ENCODE data around the gene SLC45A1. TPM values are rescaled to one million over a fixed set of nuclear protein-coding genes. Genes with fewer than 3 reads are reported as not detected.
"Not testable (repeated sequence)": the region's sequence is repeated elsewhere in the genome, so short reads cannot be mapped to it uniquely, and the experiment has no call there.

Gene SLC45A1
- total and polyA plus RNA-seq, 2 donors = 0.09 to 1.4 TPM

DNA sequence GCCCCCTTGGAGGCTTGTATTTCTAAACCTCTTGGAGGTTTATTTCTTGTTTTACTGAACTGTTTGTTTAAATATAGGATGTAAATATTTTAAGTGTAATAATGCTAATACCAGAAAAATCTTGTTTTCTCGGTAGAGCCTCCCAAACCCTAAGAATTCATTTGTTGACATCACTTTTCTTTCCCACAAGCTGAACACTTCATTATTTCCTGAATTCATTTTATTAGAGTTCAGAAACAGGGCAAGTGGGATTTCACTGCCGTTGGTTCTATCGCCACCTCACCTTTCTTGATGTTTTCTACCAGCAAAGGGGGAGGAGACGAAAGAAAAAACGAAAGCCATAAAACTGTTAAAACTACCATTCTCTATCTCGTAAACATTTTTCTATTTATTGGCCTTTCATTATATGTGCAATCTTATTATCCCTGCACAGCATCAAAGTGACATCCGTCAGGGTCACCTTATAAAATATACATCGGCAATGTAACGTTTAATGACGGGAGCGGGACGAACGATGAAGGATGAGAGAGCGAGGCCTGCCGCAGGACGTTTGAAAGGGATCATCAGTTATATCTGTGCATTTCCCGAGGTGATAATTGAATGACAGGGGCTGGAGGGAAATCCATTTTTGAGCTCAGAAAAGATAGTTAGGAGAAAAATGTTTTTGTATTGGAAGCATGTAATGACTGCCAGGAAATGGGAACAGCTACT is 59.5 kb downstream of the SLC45A1 start:
- H3K4me1 ChIP-seq (ENCODE audit: control insufficient read depth in 2 of 2, insufficient read depth in 2 of 2, low read length in 2 of 2) = peaks cover 3 to 47% of the 10 kb centered on the region in 2 donors
- WGBS = 97% methylated on average over 17 of the region's 17 CpGs

DNA sequence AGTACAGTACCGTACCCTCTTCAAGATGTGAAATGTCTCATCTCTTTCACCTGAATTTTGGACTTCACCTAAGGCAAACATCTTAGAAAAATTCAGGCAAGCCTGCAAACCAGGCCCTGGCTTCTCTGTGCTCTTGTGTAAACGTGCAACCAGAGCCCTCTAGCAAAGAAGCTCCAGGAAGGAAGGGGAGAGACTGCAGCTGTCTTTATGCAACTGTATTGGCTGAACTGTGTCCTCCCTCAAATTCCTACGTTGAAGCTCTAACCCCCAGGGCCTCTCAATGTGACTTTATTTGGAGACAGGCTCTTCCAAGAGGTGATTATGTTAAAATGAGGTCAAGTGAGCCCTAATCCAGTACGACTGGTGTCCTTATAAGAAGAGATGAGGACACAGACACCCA is 60.3 kb downstream of the SLC45A1 start:
- Histone ChIP-seq H3K27ac (ENCODE audit: low read depth in 1 of 2, low read length in 1 of 2) (peak overlapping the region in 1 of 2 donors; percentile 14), H3K9me3 (ENCODE audit: control insufficient read depth in 2 of 2, insufficient read depth in 1 of 2, low read length in 1 of 2) (no peaks in the 10 kb centered on the region), H3K4me3 (ENCODE audit: low read length in 2 of 2) (no peak overlapping the region), H3K4me1 (ENCODE audit: control insufficient read depth in 2 of 2, insufficient read depth in 2 of 2, low read length in 2 of 2) (peaks cover 7 to 54% of the 10 kb centered on the region in 2 donors), H3K27me3 (ENCODE audit: control insufficient read depth in 2 of 2, insufficient read depth in 1 of 2, low read length in 1 of 2) (no peaks in the 10 kb centered on the region), H3K36me3 (ENCODE audit: control insufficient read depth in 2 of 2, insufficient read depth in 2 of 2, low read length in 1 of 2) (peaks cover 8 to 19% of the 10 kb centered on the region in 2 donors)
- peak in 1 of 9 donors; percentile 28 for DNase-seq (ENCODE audit: low read depth in 6 of 9, low spot score in 9 of 9)
- WGBS = 50% methylated on average over 4 of the region's 4 CpGs

More for the DNA sequence above, 59.5 kb downstream of the SLC45A1 start:
- H3K4me3 ChIP-seq (ENCODE audit: low read length in 2 of 2) = no peak overlapping the region
- no peaks in the 10 kb centered on the region for H3K9me3 ChIP-seq (ENCODE audit: control insufficient read depth in 2 of 2, insufficient read depth in 1 of 2, low read length in 1 of 2)
- no peak for DNase-seq (ENCODE audit: low read depth in 6 of 9, low spot score in 9 of 9)
- H3K36me3 ChIP-seq (ENCODE audit: control insufficient read depth in 2 of 2, insufficient read depth in 2 of 2, low read length in 1 of 2) = peaks cover 7 to 23% of the 10 kb centered on the region in 2 donors
- H3K27ac ChIP-seq (ENCODE audit: low read depth in 1 of 2, low read length in 1 of 2) = no peak overlapping the region
- H3K27me3 ChIP-seq (ENCODE audit: control insufficient read depth in 2 of 2, insufficient read depth in 1 of 2, low read length in 1 of 2) = no peaks in the 10 kb centered on the region

DNA sequence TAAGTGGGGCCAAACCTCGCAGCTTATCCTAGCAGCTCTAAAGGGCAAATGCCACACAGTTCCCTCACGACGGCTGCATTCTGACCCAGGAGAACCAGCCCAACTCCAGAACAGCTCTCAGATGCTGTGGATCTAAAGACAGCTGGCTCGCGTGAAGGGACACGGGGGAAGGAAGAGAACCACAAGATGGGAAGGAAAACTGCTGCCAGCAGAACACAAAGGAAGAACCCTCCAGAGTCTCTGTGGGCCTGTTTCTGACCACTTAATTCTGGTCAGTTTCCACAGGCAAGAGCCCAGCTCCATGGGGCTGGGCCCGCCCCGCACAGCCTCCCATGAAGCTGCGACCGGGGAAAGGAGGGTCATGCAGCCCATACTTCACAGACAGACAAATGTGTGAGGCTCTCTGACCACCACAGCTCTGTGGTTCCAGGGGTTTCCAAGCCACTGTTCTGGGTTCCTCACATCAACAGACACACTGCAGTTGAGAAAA is 61.1 kb downstream of the SLC45A1 start:
- no peaks in the 10 kb centered on the region for H3K9me3 ChIP-seq (ENCODE audit: control insufficient read depth in 2 of 2, insufficient read depth in 1 of 2, low read length in 1 of 2)
- no peak overlapping the region for H3K4me3 ChIP-seq (ENCODE audit: low read length in 2 of 2)
- H3K27ac ChIP-seq (ENCODE audit: low read depth in 1 of 2, low read length in 1 of 2) = peak overlapping the region in 1 of 2 donors; percentile 1
- H3K4me1 ChIP-seq (ENCODE audit: control insufficient read depth in 2 of 2, insufficient read depth in 2 of 2, low read length in 2 of 2) = peaks cover 9 to 52% of the 10 kb centered on the region in 2 donors
- 95% methylated on average over 10 of the region's 10 CpGs for WGBS
- no peak for DNase-seq (ENCODE audit: low read depth in 6 of 9, low spot score in 9 of 9)
- no peaks in the 10 kb centered on the region for H3K27me3 ChIP-seq (ENCODE audit: control insufficient read depth in 2 of 2, insufficient read depth in 1 of 2, low read length in 1 of 2)
- H3K36me3 ChIP-seq (ENCODE audit: control insufficient read depth in 2 of 2, insufficient read depth in 2 of 2, low read length in 1 of 2) = peaks cover 5 to 15% of the 10 kb centered on the region in 2 donors

DNA sequence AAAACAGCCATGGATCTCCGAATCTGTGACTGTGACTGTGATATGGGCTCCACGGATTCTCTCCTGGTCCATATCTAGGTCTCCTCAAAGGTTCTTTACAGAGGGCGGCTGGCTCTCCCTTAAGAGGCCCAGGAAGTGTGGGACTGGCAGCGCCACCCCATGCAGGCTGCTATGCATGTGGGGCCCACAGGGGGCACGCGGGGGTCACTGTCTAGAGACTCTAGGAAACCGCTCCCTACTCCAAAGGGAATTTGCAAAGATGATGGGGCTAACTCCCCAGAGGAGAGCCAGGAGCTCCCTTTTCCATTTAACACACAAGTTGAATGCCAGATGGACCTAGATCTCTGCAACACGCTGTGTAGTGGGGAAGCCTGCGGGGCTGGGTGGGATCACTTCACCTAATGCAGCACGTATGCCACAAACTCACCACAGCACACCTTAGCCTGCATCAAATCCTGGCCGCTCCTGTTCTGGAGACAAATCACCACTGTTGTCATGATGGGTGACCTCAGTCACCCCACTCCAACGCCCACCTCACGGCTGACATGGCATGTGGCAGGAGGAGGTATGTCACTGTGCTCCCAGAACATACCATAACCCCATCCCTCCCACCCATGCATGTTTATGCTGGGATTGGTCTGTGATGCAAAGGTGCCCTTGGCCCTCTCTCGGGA is 61.7 kb downstream of the SLC45A1 start:
- Histone ChIP-seq H3K36me3 (ENCODE audit: control insufficient read depth in 2 of 2, insufficient read depth in 2 of 2, low read length in 1 of 2) (peaks cover 9 to 15% of the 10 kb centered on the region in 2 donors), H3K27ac (ENCODE audit: low read depth in 1 of 2, low read length in 1 of 2) (no peak overlapping the region), H3K4me1 (ENCODE audit: control insufficient read depth in 2 of 2, insufficient read depth in 2 of 2, low read length in 2 of 2) (peaks cover 9 to 57% of the 10 kb centered on the region in 2 donors), H3K9me3 (ENCODE audit: control insufficient read depth in 2 of 2, insufficient read depth in 1 of 2, low read length in 1 of 2) (no peaks in the 10 kb centered on the region), H3K27me3 (ENCODE audit: control insufficient read depth in 2 of 2, insufficient read depth in 1 of 2, low read length in 1 of 2) (no peaks in the 10 kb centered on the region), H3K4me3 (ENCODE audit: low read length in 2 of 2) (no peak overlapping the region)
- WGBS = 90% methylated on average over 14 of the region's 14 CpGs
- no peak for DNase-seq (ENCODE audit: low read depth in 6 of 9, low spot score in 9 of 9)

DNA sequence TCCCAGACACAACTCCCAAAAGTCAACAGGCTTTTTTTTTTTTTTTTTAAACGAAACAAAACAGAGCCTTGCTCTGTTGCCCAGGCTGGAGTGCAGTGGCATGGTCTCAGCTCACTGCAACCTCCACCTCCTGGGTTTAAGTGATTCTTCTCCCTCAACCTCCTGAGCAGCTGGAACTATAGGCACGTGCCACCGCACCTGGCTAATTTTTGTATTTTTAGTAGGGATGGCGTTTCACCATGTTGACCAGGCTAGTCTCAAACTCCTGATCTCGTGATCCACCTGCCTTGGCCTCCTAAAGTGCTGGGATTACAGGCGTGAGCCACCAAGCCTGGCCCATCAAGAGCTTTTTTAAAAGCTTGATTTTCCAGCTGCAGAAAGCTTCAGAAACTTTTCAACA is 62.4 kb downstream of the SLC45A1 start:
- Histone ChIP-seq H3K36me3 (ENCODE audit: control insufficient read depth in 2 of 2, insufficient read depth in 2 of 2, low read length in 1 of 2) (peaks cover 12 to 15% of the 10 kb centered on the region in 2 donors), H3K27ac (ENCODE audit: low read depth in 1 of 2, low read length in 1 of 2) (peak overlapping the region in 1 of 2 donors; percentile 48), H3K4me1 (ENCODE audit: control insufficient read depth in 2 of 2, insufficient read depth in 2 of 2, low read length in 2 of 2) (peaks cover 9 to 60% of the 10 kb centered on the region in 2 donors)
- H3K9me3 ChIP-seq (ENCODE audit: control insufficient read depth in 2 of 2, insufficient read depth in 1 of 2, low read length in 1 of 2); DNase-seq (ENCODE audit: low read depth in 6 of 9, low spot score in 9 of 9); H3K4me3 ChIP-seq (ENCODE audit: low read length in 2 of 2); H3K27me3 ChIP-seq (ENCODE audit: control insufficient read depth in 2 of 2, insufficient read depth in 1 of 2, low read length in 1 of 2): not testable (repeated sequence)
- 92% methylated on average over 6 of the region's 6 CpGs for WGBS

DNA sequence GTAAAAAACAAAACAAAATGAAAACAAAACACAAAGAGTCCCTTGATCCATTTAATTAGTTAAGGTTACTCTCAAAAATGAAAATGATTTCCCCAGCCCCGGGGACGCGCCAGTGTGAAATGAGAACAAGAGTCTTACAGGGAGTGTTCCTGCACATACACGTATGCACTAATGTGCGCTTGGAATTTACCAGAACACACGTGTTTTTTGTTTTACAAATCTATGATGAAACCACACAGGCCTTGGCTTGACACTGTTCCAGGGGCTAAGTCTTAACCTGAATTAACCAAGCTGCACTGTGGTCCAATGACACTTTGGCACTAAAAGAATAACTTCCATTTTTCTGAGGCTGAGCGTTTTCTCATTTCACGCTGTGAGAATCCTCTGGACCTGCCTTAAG is 63.7 kb downstream of the SLC45A1 start:
- no peaks in the 10 kb centered on the region for H3K9me3 ChIP-seq (ENCODE audit: control insufficient read depth in 2 of 2, insufficient read depth in 1 of 2, low read length in 1 of 2)
- no peaks in the 10 kb centered on the region for H3K27me3 ChIP-seq (ENCODE audit: control insufficient read depth in 2 of 2, insufficient read depth in 1 of 2, low read length in 1 of 2)
- peak in 1 of 9 donors; percentile 25 for DNase-seq (ENCODE audit: low read depth in 6 of 9, low spot score in 9 of 9)
- WGBS = 98% methylated on average over 8 of the region's 8 CpGs
- peaks cover 12 to 15% of the 10 kb centered on the region in 2 donors for H3K36me3 ChIP-seq (ENCODE audit: control insufficient read depth in 2 of 2, insufficient read depth in 2 of 2, low read length in 1 of 2)
- peak overlapping the region in 1 of 2 donors; percentile 70 for H3K27ac ChIP-seq (ENCODE audit: low read depth in 1 of 2, low read length in 1 of 2)
- H3K4me3 ChIP-seq (ENCODE audit: low read length in 2 of 2) = no peak overlapping the region
- H3K4me1 ChIP-seq (ENCODE audit: control insufficient read depth in 2 of 2, insufficient read depth in 2 of 2, low read length in 2 of 2) = peaks cover 9 to 60% of the 10 kb centered on the region in 2 donors

DNA sequence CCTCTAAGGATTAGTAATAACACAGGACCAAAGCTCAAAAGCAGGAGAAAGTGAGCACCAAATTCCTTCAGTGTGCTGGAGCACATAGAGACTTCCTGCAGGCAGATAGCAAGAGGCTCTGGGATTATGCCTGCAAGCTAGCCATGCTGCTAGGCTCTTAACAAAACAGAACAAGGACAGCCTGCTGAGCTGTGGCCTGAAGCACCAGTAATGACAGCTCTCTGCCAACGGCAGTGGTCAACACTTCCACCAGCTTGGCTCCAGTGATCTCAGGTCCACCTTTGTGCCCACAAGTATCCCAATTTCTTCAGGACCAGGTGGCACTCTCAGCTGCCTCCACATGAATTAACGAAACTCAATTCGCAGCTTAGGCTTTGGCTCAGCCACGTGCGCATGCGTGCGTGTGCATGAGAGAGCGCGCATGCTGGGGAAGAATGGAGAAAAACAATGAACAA is 64.2 kb downstream of the SLC45A1 start:
- no peaks in the 10 kb centered on the region for H3K27me3 ChIP-seq (ENCODE audit: control insufficient read depth in 2 of 2, insufficient read depth in 1 of 2, low read length in 1 of 2)
- H3K27ac ChIP-seq (ENCODE audit: low read depth in 1 of 2, low read length in 1 of 2) = peak overlapping the region; percentile 65 to 70
- no peak for DNase-seq (ENCODE audit: low read depth in 6 of 9, low spot score in 9 of 9)
- no peak overlapping the region for H3K4me3 ChIP-seq (ENCODE audit: low read length in 2 of 2)
- H3K4me1 ChIP-seq (ENCODE audit: control insufficient read depth in 2 of 2, insufficient read depth in 2 of 2, low read length in 2 of 2) = peaks cover 9 to 60% of the 10 kb centered on the region in 2 donors
- H3K9me3 ChIP-seq (ENCODE audit: control insufficient read depth in 2 of 2, insufficient read depth in 1 of 2, low read length in 1 of 2) = no peaks in the 10 kb centered on the region
- WGBS = 98% methylated on average over 9 of the region's 9 CpGs
- peaks cover 12 to 15% of the 10 kb centered on the region in 2 donors for H3K36me3 ChIP-seq (ENCODE audit: control insufficient read depth in 2 of 2, insufficient read depth in 2 of 2, low read length in 1 of 2)

- 54% methylated on average over 15 of the region's 15 CpGs for WGBS
- Histone ChIP-seq H3K27me3 (ENCODE audit: control insufficient read depth in 2 of 2, insufficient read depth in 1 of 2, low read length in 1 of 2) (no peaks in the 10 kb centered on the region), H3K27ac (ENCODE audit: low read depth in 1 of 2, low read length in 1 of 2) (peak overlapping the region in 1 of 2 donors; percentile 87), H3K9me3 (ENCODE audit: control insufficient read depth in 2 of 2, insufficient read depth in 1 of 2, low read length in 1 of 2) (no peaks in the 10 kb centered on the region), H3K4me3 (ENCODE audit: low read length in 2 of 2) (no peak overlapping the region), H3K36me3 (ENCODE audit: control insufficient read depth in 2 of 2, insufficient read depth in 2 of 2, low read length in 1 of 2) (peaks cover 15% of the 10 kb centered on the region in 2 donors), H3K4me1 (ENCODE audit: control insufficient read depth in 2 of 2, insufficient read depth in 2 of 2, low read length in 2 of 2) (peaks cover 9 to 60% of the 10 kb centered on the region in 2 donors)
- peak in 1 of 9 donors; percentile 51 for DNase-seq (ENCODE audit: low read depth in 6 of 9, low spot score in 9 of 9)
These were observed 64.9 kb downstream of the SLC45A1 start for GRCh38 chr1:8382608-8383505.
